Measurements from ENCODE around the gene NEK6. TPM values are rescaled to one million over a fixed set of nuclear protein-coding genes. Genes with fewer than 3 reads are reported as not detected.

Gene NEK6
- total RNA-seq, 1 donor from 2014 or later, result 32.5 TPM

DNA sequence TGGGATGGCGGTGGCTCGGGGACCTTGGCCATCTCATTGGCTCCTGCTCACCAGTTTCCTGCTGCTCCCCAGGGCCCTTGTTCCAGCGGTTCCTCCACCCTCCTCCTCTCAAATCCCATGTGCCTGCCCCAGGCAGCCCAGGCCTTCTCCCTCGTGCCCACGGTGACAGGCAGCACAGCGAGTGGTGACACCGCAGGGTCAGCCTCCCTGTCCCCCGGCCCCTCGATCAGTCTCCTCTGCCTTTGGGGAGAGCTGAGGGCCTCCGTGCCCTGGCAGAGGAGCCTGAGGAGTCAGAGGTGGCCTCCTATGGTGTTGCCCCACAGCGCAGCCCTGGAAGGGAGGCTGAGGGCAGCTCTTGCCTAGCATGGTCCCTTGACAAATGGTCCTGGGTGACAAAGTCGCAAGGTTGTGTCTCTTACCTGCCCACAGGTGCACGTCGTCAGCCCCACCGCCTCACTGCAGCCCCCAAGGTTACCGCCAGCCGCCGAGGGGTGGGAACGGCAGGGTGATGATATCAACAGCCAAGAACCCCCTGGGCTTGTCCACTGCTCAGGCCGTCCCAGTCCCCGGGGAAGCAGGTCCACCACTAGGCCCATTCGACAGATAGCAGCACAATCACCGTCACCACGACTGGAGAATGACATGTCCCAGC is 49.8 kb downstream of the NEK6 start:
- no peak for DNase-seq
- H3K4me1 Mint-ChIP-seq, result peaks cover 3% of the 10 kb centered on the region
- H3K4me3 Mint-ChIP-seq, result no peak overlapping the region
- intact Hi-C loops (cut with micrococcal nuclease), result no loop called here
- H3K27me3 Mint-ChIP-seq, result no peaks in the 10 kb centered on the region
- H3K27ac Mint-ChIP-seq, result no peak overlapping the region
- H3K36me3 Mint-ChIP-seq (ENCODE audit: low read depth), result peaks cover 2% of the 10 kb centered on the region
- no peaks in the 10 kb centered on the region for H3K9me3 Mint-ChIP-seq

DNA sequence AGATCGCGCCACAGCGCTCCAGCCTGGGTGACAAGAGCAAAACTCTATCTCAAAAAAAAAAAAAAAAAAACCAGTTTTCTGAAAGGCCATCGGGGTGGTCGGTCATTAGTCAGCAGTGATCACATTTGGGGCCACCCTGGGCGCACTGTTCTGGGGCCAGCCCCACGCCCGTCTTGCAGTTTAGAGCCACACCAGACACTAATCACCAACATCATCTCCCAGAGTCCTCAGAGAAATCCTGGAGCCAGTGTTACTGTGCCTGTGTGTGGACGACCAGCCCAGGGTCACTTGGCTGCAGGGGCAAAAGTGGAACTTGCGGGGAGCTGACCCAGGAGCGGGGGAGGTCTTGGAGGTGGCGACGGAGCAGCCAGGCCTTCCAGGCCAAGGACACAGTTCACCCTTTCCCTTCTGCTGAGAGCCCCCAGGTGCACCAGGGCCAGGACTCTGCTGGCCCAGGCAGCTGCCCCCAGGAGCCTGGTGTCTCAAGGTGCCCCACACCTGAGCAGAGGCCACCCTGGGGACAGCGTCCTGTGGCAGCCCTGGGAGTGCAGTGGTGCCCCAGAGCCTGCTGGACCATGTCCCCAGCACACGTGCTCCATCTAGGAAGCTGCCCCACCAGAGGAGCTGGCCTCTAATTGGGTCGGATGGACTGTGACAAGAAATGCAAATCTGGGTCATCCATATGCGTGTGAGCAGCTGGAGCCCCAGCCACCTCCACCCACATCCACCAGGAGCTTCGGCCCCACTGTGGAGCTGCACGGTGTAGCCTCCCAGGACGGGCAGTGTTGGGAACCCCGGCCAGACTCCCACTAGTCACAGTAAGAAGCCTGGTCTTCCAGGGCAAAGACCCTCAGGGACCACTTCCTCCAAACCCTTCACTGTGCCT is 51.1 kb downstream of the NEK6 start:
- H3K4me1 Mint-ChIP-seq, result peaks cover 3% of the 10 kb centered on the region
- no peaks in the 10 kb centered on the region for H3K36me3 Mint-ChIP-seq (ENCODE audit: low read depth)
- DNase-seq, result no peak
- H3K9me3 Mint-ChIP-seq, result no peaks in the 10 kb centered on the region
- intact Hi-C loops (cut with micrococcal nuclease), result no loop called here
- no peak overlapping the region for H3K4me3 Mint-ChIP-seq
- H3K27ac Mint-ChIP-seq, result no peak overlapping the region
- no peaks in the 10 kb centered on the region for H3K27me3 Mint-ChIP-seq

DNA sequence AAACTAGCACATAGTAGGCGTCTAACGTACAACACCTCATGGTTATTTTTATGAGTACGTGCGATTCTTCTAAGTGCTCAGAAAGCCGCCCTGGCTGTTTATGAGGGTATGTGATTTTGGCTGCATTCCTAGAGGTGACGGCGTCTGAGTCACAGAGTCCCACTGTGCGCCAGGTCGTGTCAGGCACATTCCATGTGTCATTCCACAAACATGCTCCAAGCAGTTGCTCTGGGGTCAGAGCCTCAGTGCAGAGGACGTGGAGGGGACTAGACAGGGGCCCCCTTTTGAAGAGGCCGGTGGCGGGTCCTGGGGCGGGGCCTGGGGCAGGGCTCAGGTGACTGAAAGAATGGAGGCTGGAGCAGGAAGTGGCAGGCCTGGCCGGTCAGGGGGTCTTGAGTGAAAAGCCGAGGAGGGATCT is 51.9 kb downstream of the NEK6 start:
- no peak overlapping the region for H3K27ac Mint-ChIP-seq
- H3K4me3 Mint-ChIP-seq, result no peak overlapping the region
- peaks cover 3% of the 10 kb centered on the region for H3K4me1 Mint-ChIP-seq
- no peak for DNase-seq
- no peaks in the 10 kb centered on the region for H3K36me3 Mint-ChIP-seq (ENCODE audit: low read depth)
- H3K27me3 Mint-ChIP-seq, result no peaks in the 10 kb centered on the region
- intact Hi-C loops (cut with micrococcal nuclease), result no loop called here
- no peaks in the 10 kb centered on the region for H3K9me3 Mint-ChIP-seq

- H3K4me3 Mint-ChIP-seq, result no peak overlapping the region
- no peaks in the 10 kb centered on the region for H3K27me3 Mint-ChIP-seq
- H3K27ac Mint-ChIP-seq, result no peak overlapping the region
- H3K36me3 Mint-ChIP-seq (ENCODE audit: low read depth), result no peaks in the 10 kb centered on the region
- intact Hi-C loops (cut with micrococcal nuclease), result no loop called here
- no peaks in the 10 kb centered on the region for H3K9me3 Mint-ChIP-seq
- DNase-seq, result no peak
- no peaks in the 10 kb centered on the region for H3K4me1 Mint-ChIP-seq
Observed at GRCh38 chr9:124311283-124311682, 53.5 kb downstream of the NEK6 start.

GRCh38 chr9:124312290-124313265 is 54.8 kb downstream of the NEK6 start:
- no peaks in the 10 kb centered on the region for H3K9me3 Mint-ChIP-seq
- no peak for DNase-seq
- H3K36me3 Mint-ChIP-seq (ENCODE audit: low read depth), result no peaks in the 10 kb centered on the region
- intact Hi-C loops (cut with micrococcal nuclease), result no loop called here
- no peaks in the 10 kb centered on the region for H3K4me1 Mint-ChIP-seq
- no peaks in the 10 kb centered on the region for H3K27me3 Mint-ChIP-seq
- no peak overlapping the region for H3K4me3 Mint-ChIP-seq
- H3K27ac Mint-ChIP-seq, result no peak overlapping the region

DNA sequence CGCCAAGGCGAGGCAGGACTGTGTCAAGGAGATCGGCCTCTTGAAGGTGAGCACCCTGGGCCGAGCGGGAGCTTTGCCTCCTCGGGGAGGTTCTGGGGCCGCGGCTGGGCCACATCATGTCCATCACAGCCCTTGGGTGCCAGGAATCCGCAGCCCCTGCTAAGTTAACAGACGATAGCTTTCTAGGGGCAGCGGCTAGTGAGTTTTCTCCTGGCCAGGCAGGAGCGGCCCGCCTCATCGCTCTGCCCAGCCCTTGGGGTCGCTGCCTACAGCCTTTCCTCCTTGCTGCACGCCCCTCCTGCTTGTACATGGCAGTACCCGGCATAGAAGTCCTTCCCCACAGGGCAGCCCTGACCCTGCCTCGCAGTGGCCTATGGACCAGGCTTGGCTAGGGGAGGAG is 56.2 kb downstream of the NEK6 start:
- no peak for DNase-seq
- H3K36me3 Mint-ChIP-seq (ENCODE audit: low read depth), result no peaks in the 10 kb centered on the region
- H3K9me3 Mint-ChIP-seq, result no peaks in the 10 kb centered on the region
- no peak overlapping the region for H3K27ac Mint-ChIP-seq
- H3K4me3 Mint-ChIP-seq, result no peak overlapping the region
- intact Hi-C loops (cut with micrococcal nuclease), result no loop called here
- no peaks in the 10 kb centered on the region for H3K27me3 Mint-ChIP-seq
- no peaks in the 10 kb centered on the region for H3K4me1 Mint-ChIP-seq

DNA sequence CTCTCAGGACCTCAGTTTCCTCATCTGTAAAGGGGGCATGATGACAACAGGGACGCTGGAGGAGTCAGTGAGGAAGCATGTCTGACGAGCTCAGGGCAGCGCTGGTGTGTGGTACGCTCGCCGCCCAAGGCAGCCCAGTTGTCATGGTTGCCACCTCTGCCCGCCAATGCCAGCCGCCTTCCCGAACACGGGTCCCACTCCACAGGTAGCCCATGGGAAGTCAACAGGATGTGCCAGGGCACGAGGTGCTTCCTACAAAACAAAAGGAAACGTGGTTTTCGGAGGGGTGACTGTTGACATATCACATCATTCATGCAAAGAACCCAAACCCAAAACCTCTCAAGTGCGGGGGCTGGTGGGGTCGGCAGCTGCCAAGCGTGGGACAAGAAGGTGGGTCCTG is 58.1 kb downstream of the NEK6 start:
- intact Hi-C loops (cut with micrococcal nuclease), result no loop called here
- Mint-ChIP-seq H3K27ac (no peak overlapping the region), H3K9me3 (no peaks in the 10 kb centered on the region), H3K4me3 (no peak overlapping the region), H3K36me3 (ENCODE audit: low read depth) (no peaks in the 10 kb centered on the region), H3K27me3 (no peaks in the 10 kb centered on the region), H3K4me1 (peaks cover 6% of the 10 kb centered on the region)
- DNase-seq, result no peak

DNA sequence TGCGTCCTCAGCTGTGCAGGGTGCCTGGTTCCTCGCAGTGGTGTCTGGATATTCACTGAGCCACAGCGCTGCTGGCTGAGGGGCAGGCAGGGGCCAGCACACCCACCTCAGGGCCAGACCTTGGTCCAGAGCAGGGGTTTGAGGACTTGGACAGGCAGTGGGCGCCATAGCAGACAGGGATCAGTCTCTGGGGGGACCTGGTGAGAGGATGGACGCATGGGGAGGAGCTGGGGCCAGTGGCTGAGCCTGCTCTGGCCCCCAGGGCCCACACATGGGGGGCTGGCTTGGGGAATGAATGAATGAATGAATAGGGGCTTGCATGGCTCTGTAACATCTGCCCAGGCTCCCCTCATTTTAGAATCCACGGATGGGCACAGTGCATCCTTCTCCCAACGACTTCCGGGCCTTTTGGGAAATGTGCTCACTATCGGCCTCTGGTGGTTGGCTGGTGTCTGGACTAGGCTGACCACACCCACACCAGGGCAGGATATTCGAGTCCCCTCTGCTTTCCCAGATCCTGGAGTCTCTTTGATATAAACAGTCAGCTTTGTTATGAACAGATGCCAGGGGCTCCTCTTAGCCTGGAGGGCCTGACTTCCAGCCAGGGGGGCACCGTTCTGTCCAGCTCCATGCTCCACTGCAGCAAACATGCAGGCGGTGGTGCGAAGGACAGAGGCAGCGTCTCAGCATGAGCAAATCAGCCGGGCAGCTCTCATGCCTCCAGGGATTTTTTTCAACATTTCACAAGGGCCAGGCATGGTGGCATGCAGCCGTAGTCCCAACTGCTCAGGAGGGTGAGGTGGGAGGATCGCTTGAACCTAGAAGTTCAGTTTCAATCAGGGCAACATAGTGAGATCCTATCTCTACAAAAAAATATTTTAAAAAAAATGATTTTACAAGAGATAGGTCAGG is 62.6 kb downstream of the NEK6 start:
- no peaks in the 10 kb centered on the region for H3K27me3 Mint-ChIP-seq
- H3K36me3 Mint-ChIP-seq (ENCODE audit: low read depth), result no peaks in the 10 kb centered on the region
- no peaks in the 10 kb centered on the region for H3K9me3 Mint-ChIP-seq
- peak; percentile 82 for DNase-seq
- H3K4me3 Mint-ChIP-seq, result no peak overlapping the region
- intact Hi-C loops (cut with micrococcal nuclease), result loop anchor here (1.0 kb wide), 1 partner anchor 194 kb away; no protein-coding TSS in a partner anchor
- H3K27ac Mint-ChIP-seq, result no peak overlapping the region
- H3K4me1 Mint-ChIP-seq, result peaks cover 10% of the 10 kb centered on the region

DNA sequence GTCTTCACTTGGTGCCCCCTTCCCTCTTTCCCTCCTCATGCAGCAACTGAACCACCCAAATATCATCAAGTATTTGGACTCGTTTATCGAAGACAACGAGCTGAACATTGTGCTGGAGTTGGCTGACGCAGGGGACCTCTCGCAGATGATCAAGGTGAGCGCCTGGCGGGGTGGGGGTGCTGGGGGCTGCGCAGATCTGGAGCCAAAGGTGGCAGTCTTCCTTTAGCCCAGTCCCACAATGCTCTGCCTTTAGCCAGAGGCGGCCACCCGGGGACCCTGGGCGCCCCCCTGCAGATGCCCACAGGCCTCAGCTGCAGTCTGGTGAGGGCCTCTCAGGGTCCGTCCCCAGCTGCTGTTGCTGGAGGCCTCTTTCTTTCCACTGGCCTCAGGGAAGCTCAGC is 63.7 kb downstream of the NEK6 start:
- Mint-ChIP-seq H3K9me3 (no peaks in the 10 kb centered on the region), H3K4me3 (no peak overlapping the region), H3K4me1 (peaks cover 10% of the 10 kb centered on the region), H3K36me3 (ENCODE audit: low read depth) (no peaks in the 10 kb centered on the region), H3K27me3 (no peaks in the 10 kb centered on the region), H3K27ac (no peak overlapping the region)
- intact Hi-C loops (cut with micrococcal nuclease), result no loop called here
- DNase-seq, result no peak

DNA sequence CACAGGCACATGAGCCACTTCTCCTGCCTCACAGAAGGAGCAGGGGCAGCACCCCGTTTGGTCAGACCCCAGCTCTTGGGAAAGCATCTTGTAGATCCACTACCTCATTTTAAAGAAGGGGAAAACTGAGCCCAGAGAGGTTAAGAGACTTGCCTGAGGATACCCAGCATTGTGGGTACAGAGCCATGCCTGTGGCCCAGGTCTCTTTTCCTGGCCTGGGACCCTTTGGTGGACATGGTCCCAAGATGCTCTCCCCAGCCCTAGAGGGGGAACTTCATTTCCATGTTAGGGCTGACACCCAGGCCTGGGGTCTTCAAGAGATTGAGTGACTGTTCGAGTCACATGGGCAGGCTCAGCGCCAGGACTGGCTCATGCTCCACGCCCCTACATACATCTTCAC is 64.2 kb downstream of the NEK6 start:
- no peak overlapping the region for H3K4me3 Mint-ChIP-seq
- H3K4me1 Mint-ChIP-seq, result peaks cover 10% of the 10 kb centered on the region

DNA sequence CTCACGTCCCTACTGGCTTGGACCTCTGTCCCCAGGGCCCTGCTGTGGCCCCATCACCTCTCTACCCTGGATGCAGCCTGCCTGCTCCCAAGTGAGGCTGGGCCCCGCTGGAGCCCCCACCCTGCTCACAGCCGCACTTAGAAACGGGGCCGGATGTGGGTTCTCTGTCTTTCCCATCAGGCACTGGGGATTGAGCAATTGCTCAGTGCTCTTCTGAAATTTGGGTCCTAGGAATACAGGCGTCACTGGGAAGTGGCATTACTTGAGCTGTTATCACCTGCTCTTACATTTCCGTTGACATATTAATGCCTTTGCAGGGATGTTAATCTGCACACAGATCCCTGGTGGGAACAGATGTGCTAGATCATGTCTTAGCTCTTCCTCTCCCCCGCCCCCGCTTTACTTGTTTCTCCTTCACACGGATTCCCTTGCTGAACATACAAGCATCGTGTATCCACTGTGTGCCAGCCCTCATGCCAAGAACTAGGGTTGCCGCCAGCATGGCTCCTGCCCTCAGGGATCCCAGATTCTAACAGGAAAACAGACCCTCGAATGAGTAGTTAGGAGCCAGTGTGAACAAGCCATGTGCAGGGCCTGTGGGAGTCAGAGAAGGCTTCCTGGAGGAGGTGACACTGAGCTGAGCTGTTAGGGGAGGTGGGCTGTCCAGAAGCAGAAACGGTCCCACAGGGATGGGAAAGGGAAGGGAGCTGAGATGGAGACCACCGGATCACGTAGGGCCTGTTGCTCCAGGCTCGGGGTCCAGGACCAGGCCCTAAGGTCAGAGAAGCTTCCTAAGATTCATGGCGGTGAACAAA is 65.1 kb downstream of the NEK6 start:
- Mint-ChIP-seq H3K4me1 (peaks cover 10% of the 10 kb centered on the region), H3K36me3 (ENCODE audit: low read depth) (no peaks in the 10 kb centered on the region), H3K4me3 (no peak overlapping the region), H3K27ac (no peak overlapping the region), H3K27me3 (no peaks in the 10 kb centered on the region), H3K9me3 (no peaks in the 10 kb centered on the region)
- no peak for DNase-seq
- intact Hi-C loops (cut with micrococcal nuclease), result no loop called here

More for the DNA sequence above, 64.2 kb downstream of the NEK6 start:
- H3K27me3 Mint-ChIP-seq, result no peaks in the 10 kb centered on the region
- H3K9me3 Mint-ChIP-seq, result no peaks in the 10 kb centered on the region
- no peaks in the 10 kb centered on the region for H3K36me3 Mint-ChIP-seq (ENCODE audit: low read depth)
- no peak for DNase-seq
- no peak overlapping the region for H3K27ac Mint-ChIP-seq
- intact Hi-C loops (cut with micrococcal nuclease), result no loop called here

GRCh38 chr9:124323904-124324303 is 66.2 kb downstream of the NEK6 start:
- no peaks in the 10 kb centered on the region for H3K9me3 Mint-ChIP-seq
- no peaks in the 10 kb centered on the region for H3K27me3 Mint-ChIP-seq
- DNase-seq, result no peak
- intact Hi-C loops (cut with micrococcal nuclease), result no loop called here
- H3K36me3 Mint-ChIP-seq (ENCODE audit: low read depth), result no peaks in the 10 kb centered on the region
- no peak overlapping the region for H3K4me3 Mint-ChIP-seq
- peaks cover 10% of the 10 kb centered on the region for H3K4me1 Mint-ChIP-seq
- H3K27ac Mint-ChIP-seq, result no peak overlapping the region
